Upper lobe of left lung (tissue), 6 donors: ENCODE results near the gene MOB2. TPM values are rescaled to one million over a fixed set of nuclear protein-coding genes. Genes with fewer than 3 reads are reported as not detected.
A peak's percentile ranks its signal among the peaks of the same experiment; 100 is the strongest.

Experiments
- ATAC-seq, 2 donors: fragments of 200-7000 bp; cut with Tn5 transposase; one replicate each; pipeline ENCODE4 v1.9.1; 2022; ENCODE audit warnings: mild to moderate bottlenecking in 2 of 2, moderate library complexity in 2 of 2; ENCODE audit not compliant: low FRiP score in 2 of 2
- DNase-seq, 2 donors: peaks; one replicate each; pipeline ENCODE4 v3.0.0-alpha.2; 2019 to 2020
- H3K27ac ChIP-seq, 4 donors: fragments of 200-600 bp; sonication (generic); one replicate each; pipeline ENCODE4 v1.5.1; 2016 to 2019
- H3K27me3 ChIP-seq, 4 donors: fragments of 200-600 bp; sonication (generic); one replicate each; pipeline ENCODE4 v1.5.1; 2017 to 2019
- H3K36me3 ChIP-seq, 4 donors: fragments of 200-600 bp; sonication (generic); one replicate each; pipeline ENCODE4 v1.5.1; 2016 to 2019
- H3K4me1 ChIP-seq, 4 donors: fragments of 200-600 bp; sonication (generic); one replicate each; pipeline ENCODE4 v1.5.1; 2018 to 2019
- H3K4me3 ChIP-seq, 4 donors: fragments of 200-600 bp; sonication (generic); one replicate each; pipeline ENCODE4 v1.5.1; 2017 to 2019; ENCODE audit warnings: mild to moderate bottlenecking in 2 of 4, moderate library complexity in 1 of 4
- H3K9me3 ChIP-seq, 4 donors: fragments of 200-600 bp; sonication (generic); one replicate each; pipeline ENCODE4 v1.5.1; 2018 to 2019
- EP300 ChIP-seq, 4 donors: sonication (generic); formaldehyde crosslinking; IDR thresholded peaks; one replicate each; pipeline ENCODE4 v1.5.1; 2017; ENCODE audit warnings: antibody characterized with exemption in 4 of 4, control low read depth in 2 of 4
- POLR2A ChIP-seq, 4 donors: fragments of 450-650 bp; IDR thresholded peaks; one replicate each; pipeline ENCODE4 v1.5.1; 2016 to 2017; ENCODE audit warnings: antibody characterized with exemption in 4 of 4, mild to moderate bottlenecking in 2 of 4
- POLR2AphosphoS5 ChIP-seq, 2 donors: sonication (generic); formaldehyde crosslinking; IDR thresholded peaks; one replicate each; pipeline ENCODE4 v1.5.1; 2017; ENCODE audit warnings: antibody characterized with exemption in 2 of 2
- WGBS, 2 donors: methylation state at CpG; one replicate each; pipeline ENCODE4 v1.1.5; 2017 to 2018; 5-methylcytosine and 5-hydroxymethylcytosine counted together
- total RNA-seq, 6 donors: library from RNA; depleted of rRNA in 4 of 6; stranded (reverse); fragments of >200 nt in 4 of 6; gene quantifications; one replicate each; pipeline versions ENCODE4 v1.1.0 to v1.2.1, GENCODE V29; 2016 to 2021
- TF ChIP-seq, protein P1 (sequence below), 6 experiments: fragments of 450-650 bp in 4 of 6; fragments of 200-600 bp in 2 of 6; sonication (generic) in 2 of 6; IDR thresholded peaks; one replicate each; pipeline ENCODE4 v1.5.1; 2016 to 2019; ENCODE audit warnings: antibody characterized with exemption in 6 of 6
- donor health status: DM: no; HTN: no; CAD: no; lungs with moderate emphysema.
- donor health status: DM: no; HTN: yes; CAD: no; lungs with severe emphysema.

Gene MOB2
- total RNA-seq, 6 donors from 2014 or later = 34.7 to 72.3 (median 49.5) TPM

DNA sequence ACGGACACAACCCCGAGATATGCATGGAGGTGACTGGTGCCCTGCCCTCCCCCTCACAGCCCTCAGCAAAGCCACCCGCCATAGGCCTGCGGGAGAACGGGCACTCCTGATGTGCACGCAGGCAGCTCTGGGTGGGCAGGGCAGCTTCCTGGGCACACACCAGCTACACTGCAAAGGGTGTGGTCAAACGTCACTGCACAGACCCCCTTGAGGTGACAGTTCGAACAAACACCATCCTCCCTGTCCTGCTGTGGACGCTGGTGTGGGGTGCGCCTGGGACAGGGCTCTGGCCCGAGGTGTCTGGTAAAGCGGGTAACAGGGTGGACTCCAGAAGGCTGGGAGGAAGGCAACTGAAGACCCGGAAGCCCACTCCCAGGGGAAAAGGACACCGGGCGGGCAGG lies 21.9 kb upstream of the MOB2 start:
- H3K36me3 ChIP-seq = no peaks in the 10 kb centered on the region
- TF ChIP-seq POLR2A (IDR thresholded peaks at IDR 0.05) (no peak), POLR2AphosphoS5 (IDR thresholded peaks at IDR 0.05) (no peak), EP300 (IDR thresholded peaks at IDR 0.05) (no peak)
- TF ChIP-seq, protein P1, sequence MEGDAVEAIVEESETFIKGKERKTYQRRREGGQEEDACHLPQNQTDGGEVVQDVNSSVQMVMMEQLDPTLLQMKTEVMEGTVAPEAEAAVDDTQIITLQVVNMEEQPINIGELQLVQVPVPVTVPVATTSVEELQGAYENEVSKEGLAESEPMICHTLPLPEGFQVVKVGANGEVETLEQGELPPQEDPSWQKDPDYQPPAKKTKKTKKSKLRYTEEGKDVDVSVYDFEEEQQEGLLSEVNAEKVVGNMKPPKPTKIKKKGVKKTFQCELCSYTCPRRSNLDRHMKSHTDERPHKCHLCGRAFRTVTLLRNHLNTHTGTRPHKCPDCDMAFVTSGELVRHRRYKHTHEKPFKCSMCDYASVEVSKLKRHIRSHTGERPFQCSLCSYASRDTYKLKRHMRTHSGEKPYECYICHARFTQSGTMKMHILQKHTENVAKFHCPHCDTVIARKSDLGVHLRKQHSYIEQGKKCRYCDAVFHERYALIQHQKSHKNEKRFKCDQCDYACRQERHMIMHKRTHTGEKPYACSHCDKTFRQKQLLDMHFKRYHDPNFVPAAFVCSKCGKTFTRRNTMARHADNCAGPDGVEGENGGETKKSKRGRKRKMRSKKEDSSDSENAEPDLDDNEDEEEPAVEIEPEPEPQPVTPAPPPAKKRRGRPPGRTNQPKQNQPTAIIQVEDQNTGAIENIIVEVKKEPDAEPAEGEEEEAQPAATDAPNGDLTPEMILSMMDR (IDR thresholded peaks at IDR 0.05) = no peak
- 59 to 66% methylated on average over 7 to 8 of the region's 15 CpGs for WGBS, 2 donors
- H3K27me3 ChIP-seq = no peaks in the 10 kb centered on the region
- peaks cover 45 to 72% (median 54%) of the 10 kb centered on the region in 4 donors for H3K4me1 ChIP-seq
- DNase-seq (peak in 1 of 2 donors; percentile 61), ATAC-seq (peak in 1 of 2 donors; percentile 13)
- H3K27ac ChIP-seq = no peak overlapping the region
- no peaks in the 10 kb centered on the region for H3K9me3 ChIP-seq
- H3K4me3 ChIP-seq = no peak overlapping the region

DNA sequence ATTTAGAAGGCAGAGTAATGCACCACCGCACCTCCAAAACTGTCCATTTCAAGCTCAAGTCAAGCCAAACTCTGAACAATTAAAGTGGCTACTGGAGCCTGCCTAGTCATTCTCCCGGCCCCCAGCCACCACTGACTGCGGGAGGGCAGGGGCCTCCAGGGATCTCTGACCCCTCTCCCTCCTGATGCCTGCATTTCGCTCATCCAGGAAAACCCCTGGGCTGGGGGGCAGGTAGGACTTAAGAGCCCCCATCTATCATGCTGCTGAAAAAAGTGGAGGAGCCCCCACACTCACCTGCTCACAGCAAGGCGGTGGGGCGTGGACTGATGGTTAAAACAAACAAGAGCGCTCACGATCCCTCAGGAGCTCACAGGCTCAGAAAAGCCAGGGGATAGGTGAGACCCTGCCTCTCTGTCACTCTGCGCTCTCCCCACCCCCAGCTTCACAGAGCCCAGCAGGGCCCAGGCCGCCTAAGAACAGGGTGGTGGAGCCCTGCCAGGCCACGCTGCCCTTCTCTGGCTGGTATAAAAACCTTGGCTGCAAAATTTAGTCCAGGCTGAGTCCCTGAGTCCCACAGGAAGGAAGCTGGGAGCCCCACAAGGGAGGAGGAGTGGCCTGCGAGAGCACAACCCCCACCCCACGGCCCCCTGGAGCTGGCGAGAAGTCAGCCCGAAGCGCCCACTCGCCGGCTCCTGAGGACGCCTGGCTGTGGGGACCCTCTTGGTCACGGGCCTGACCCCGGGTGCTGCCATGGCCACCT lies 21.0 kb upstream of the MOB2 start:
- H3K27ac ChIP-seq = no peak overlapping the region
- no peaks in the 10 kb centered on the region for H3K36me3 ChIP-seq
- no peak for TF ChIP-seq POLR2A (IDR thresholded peaks at IDR 0.05)
- no peak for TF ChIP-seq POLR2AphosphoS5 (IDR thresholded peaks at IDR 0.05)
- TF ChIP-seq, protein P1 (IDR thresholded peaks at IDR 0.05) = no peak
- no peak for TF ChIP-seq EP300 (IDR thresholded peaks at IDR 0.05)
- peak in 1 of 2 donors; percentile 69 for DNase-seq
- peaks cover 53 to 76% (median 61%) of the 10 kb centered on the region in 4 donors for H3K4me1 ChIP-seq
- no peak for ATAC-seq
- no peak overlapping the region for H3K4me3 ChIP-seq
- H3K27me3 ChIP-seq = no peaks in the 10 kb centered on the region
- WGBS, 2 donors = 59 to 69% methylated on average over 18 to 21 of the region's 21 CpGs
- no peaks in the 10 kb centered on the region for H3K9me3 ChIP-seq

DNA sequence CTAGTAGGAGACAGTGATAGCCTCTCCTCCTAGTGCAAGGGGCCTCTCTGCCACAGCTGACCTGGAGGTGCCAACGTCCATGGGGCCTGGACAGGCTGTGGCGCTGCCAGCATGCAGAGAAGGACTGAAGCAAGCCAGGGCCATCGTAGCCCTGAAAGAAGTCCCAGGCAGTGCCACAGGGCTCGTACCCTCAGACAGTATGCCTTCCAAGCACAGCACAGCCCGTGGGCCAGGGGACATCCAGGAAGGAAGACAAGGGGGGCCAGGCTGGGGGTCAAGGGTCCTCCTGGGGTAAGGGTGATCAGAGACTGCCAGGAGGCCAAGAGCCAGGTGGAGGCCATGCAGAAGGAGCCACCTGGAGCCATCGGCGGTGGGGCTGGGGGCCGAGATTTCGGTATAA lies 20.4 kb upstream of the MOB2 start:
- H3K4me3 ChIP-seq = no peak overlapping the region
- peaks cover 53 to 76% (median 64%) of the 10 kb centered on the region in 4 donors for H3K4me1 ChIP-seq
- H3K27me3 ChIP-seq = no peaks in the 10 kb centered on the region
- ATAC-seq (no peak), DNase-seq (peak in 1 of 2 donors; percentile 48)
- no peak overlapping the region for H3K27ac ChIP-seq
- no peaks in the 10 kb centered on the region for H3K9me3 ChIP-seq
- no peaks in the 10 kb centered on the region for H3K36me3 ChIP-seq
- no peak for TF ChIP-seq POLR2AphosphoS5 (IDR thresholded peaks at IDR 0.05)
- TF ChIP-seq, protein P1 (IDR thresholded peaks at IDR 0.05) = no peak
- TF ChIP-seq POLR2A (IDR thresholded peaks at IDR 0.05) = no peak
- TF ChIP-seq EP300 (IDR thresholded peaks at IDR 0.05) = no peak
- WGBS, 2 donors = 73 to 81% methylated on average over 5 to 9 of the region's 9 CpGs

DNA sequence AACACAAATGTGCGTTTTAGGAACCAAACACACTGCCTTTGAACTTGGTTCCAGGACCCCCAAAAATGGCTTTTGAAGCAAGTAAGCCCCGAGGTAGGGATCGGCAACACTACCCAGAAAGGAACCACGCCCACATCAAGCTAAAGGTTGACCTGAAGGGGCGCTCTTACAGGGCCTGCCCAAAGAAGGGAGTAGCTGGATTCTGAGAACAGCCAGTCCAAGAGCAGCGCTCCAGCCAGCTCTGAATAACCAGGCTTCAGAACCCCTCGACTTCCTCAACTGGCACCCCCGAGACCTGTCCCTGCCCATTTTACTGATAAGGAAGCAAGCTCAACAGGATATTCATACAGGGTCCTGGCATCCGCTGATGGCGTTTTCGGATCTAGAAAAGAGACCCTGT lies 18.9 kb upstream of the MOB2 start:
- no peak for DNase-seq
- H3K9me3 ChIP-seq = no peaks in the 10 kb centered on the region
- H3K36me3 ChIP-seq = peaks cover 0 to 3% (median 0%) of the 10 kb centered on the region in 4 donors
- no peak overlapping the region for H3K4me3 ChIP-seq
- no peak for TF ChIP-seq EP300 (IDR thresholded peaks at IDR 0.05)
- TF ChIP-seq POLR2AphosphoS5 (IDR thresholded peaks at IDR 0.05) = no peak
- no peak for TF ChIP-seq POLR2A (IDR thresholded peaks at IDR 0.05)
- TF ChIP-seq, protein P1 (IDR thresholded peaks at IDR 0.05) = no peak
- peaks cover 53 to 79% (median 64%) of the 10 kb centered on the region in 4 donors for H3K4me1 ChIP-seq
- no peak for ATAC-seq
- 82 to 91% methylated on average over 7 to 11 of the region's 11 CpGs for WGBS, 2 donors
- H3K27me3 ChIP-seq = no peaks in the 10 kb centered on the region
- H3K27ac ChIP-seq = no peak overlapping the region
